VCaP (cell line): ENCODE results near the gene ANOS1.

Experiments used
- H3K27ac ChIP-seq: fragments of 450-650 bp; 2 replicates; pipeline ENCODE4 v1.5.1; 2017
- TF ChIP-seq, protein P1 (sequence below): fragments of 450-650 bp; conservative IDR thresholded peaks from 2 replicates; pipeline ENCODE4 v1.5.1; 2017; ENCODE audit warnings: mild to moderate bottlenecking, moderate library complexity

ANOS1 gene

GRCh38 chrX:8748855-8749254 lies 16.9 kb upstream of the ANOS1 start:
- no peak overlapping the region for H3K27ac ChIP-seq
- TF ChIP-seq, protein P1, sequence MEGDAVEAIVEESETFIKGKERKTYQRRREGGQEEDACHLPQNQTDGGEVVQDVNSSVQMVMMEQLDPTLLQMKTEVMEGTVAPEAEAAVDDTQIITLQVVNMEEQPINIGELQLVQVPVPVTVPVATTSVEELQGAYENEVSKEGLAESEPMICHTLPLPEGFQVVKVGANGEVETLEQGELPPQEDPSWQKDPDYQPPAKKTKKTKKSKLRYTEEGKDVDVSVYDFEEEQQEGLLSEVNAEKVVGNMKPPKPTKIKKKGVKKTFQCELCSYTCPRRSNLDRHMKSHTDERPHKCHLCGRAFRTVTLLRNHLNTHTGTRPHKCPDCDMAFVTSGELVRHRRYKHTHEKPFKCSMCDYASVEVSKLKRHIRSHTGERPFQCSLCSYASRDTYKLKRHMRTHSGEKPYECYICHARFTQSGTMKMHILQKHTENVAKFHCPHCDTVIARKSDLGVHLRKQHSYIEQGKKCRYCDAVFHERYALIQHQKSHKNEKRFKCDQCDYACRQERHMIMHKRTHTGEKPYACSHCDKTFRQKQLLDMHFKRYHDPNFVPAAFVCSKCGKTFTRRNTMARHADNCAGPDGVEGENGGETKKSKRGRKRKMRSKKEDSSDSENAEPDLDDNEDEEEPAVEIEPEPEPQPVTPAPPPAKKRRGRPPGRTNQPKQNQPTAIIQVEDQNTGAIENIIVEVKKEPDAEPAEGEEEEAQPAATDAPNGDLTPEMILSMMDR = peak; percentile 78

DNA sequence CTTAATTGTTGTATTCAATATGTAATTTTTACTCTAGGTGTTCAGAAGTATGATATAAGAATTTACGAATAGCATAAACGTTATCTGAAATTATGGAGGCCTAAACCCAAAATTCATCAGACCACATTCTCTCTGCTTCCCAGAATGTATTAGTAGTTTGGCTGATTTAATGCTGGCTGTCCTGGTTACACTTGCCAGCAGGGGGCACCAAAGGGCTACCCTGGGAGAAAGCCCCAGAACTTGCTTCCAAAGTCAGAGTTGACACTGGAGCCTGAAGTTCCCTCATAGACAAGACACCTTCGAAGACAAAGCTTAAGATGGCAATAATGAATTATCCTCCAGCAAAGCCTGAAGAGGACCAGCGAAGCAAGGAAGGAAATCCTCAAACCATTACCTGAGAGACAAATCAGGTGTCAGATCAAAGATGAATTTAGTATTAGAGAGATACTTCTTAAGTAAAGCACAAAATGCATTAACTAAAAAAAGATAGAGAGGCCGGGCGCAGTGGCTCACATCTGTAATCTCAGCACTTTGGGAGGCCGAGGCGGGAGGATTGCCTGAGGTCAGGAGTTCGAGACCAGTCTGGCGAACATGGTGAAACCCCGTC lies 11.3 kb upstream of the ANOS1 start:
- H3K27ac ChIP-seq = no peak overlapping the region
- TF ChIP-seq, protein P1 = peak; percentile 86

- TF ChIP-seq, protein P1 = no peak
- no peak overlapping the region for H3K27ac ChIP-seq
Measured at GRCh38 chrX:8741981-8742380, 10.0 kb upstream of the ANOS1 start.

DNA sequence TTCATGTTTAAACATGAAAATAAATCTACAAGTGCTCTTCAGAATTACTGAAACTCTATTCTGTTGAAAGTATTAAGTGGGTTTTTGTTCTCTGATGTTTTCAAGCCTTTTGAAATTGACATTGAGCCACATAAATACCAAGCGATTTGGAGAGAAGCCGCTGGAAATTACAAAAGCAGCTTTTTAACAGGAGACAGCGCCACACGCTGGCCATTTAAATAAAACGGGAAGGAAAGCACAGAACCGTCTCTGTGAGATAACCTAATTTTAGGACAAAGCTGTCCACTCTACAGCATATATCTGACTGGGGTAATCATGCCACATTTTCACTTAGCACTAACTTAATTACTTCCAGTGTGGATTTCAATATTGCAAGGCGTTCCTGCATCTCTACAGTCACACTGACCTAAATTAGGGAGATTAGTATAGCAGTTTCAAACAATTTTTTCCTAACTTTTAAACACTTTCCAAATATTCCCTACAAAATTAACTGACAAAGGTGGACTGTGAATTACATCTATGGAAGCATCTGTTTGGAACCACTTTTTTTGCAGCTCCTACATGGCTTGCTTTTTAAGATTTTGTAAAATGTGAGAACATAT lies 6.8 kb upstream of the ANOS1 start:
- H3K27ac ChIP-seq = no peak overlapping the region
- TF ChIP-seq, protein P1 = peak; percentile 74

DNA sequence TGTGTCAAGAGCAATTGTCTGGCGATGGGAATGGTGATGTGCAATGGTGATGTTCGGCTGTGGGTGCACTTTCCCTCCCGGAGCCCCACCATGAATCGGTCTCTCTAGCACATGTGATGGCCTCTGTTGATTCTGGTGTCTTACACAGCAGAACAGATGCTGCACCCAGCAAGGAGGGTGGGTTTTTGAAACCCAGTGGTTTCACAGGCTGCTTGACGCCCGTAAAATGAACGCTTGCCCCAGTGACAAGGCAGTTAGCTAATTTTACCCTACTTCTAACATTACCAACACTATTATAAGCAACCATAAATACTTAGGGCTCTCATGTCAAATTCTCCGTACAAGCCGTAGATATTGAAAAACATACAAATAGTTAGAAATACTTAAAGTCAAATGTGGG lies 5.9 kb upstream of the ANOS1 start:
- TF ChIP-seq, protein P1 = no peak
- H3K27ac ChIP-seq = no peak overlapping the region

DNA sequence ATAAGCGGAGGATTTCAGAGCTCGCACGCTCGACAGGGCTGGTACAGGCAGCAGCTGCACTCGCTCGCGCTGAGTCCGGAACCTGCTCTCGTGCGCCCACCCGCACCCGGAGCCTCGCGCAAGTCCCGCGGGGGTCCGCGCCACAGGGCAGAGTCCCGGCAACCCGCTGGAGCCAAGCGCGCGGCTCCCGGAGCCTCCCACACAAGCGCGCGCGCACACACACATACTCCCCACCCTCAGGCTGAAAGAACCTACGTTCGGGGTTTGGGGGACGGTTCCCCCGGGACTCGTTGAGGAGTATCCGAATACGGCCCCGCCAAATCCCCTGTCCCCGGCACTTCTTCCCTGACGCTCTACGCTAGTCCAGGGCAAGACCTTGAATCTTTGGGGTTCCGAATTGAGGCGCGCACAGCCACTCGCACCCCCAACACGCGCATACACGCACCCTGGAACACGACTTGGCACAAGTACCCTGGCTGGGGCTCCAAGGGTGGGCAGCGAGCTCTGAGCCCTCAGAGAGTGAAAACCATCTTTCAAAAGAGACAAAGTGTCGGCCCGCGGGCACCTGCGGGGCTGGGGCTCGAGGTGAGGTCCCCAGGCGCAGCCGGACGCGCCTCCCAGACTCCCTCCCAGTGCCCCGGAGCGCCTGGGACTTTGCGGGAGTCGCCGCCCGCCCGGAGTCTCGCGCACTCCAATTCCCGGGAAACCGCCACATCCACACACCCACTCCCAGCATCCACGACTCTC lies 952 bp downstream of the ANOS1 start:
- H3K27ac ChIP-seq = no peak overlapping the region
- TF ChIP-seq, protein P1 = no peak

- H3K27ac ChIP-seq = no peak overlapping the region
- TF ChIP-seq, protein P1 = no peak
Measured at GRCh38 chrX:8729811-8730210, 2.1 kb downstream of the ANOS1 start.
